EH (cell line): ENCODE data around the gene CCDC97.

Experiments
- DNase-seq: peaks from one replicate; pipeline ENCODE4 v3.0.0-alpha.2; 2015; ENCODE audit warnings: low read depth

CCDC97 gene

DNA sequence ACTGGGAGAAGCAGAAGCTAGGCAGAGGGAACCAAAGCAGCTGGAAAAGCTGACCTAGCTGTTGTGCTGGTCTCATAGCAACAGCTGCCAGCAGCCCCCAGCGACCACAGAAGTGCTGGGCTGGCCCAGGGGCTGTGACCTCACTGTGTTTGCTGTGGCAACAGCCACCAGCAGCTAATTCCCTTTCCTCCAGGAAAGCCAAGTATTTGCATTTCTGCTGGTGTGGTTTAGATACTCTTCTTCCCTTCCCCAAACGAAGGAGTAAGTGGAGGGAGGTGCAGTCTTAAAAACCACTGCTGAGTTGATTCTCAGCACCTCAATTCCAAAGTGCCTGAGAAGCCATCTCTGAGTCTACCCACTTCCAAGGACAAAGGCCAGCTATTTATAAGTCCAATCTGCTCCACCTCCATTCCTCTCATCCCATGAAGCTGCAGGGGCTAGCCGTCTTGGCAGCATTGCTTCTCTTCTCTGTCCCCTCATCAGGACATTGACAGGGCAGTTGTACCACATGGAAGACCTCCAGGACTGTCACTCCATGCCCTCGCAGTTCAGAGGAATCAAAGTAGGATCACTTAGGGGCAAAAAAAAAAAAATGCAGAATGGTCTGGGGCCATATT, 11.5 kb upstream of the CCDC97 start:
- DNase-seq, result peak; percentile 89

DNA sequence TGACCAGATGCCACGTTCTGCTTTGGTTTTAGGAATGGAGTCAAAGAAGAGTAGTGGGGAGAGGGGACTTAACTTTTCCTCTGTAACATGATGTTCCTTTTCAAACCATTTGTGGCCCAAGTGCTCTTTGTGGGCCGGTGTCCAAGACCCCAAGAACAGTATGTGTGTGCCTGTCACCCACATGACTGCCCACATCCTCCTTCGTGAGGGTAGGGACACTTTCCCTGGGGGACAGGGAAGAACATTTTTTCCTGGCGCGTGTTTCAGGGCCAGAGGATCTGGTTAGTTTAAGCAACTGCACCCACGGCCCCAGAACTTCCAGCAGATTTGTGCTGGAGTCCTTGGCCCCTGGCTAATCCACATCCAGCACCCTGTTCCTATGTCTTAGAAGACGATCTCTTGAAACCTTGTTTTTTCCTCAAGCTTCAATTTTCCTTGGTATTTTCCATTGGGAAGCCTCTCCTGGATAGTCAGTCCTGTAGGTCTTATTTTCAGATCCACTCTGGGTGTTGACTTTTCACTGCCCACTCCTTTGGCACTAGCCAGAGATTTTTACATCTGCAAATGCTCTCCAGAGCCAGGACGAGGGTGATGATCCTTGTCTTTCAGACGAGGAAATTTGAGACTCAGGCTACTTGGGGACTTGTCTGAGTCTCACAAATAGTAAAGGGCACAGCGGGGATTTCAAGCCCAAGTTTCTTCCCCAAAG, 10.8 kb upstream of the CCDC97 start:
- DNase-seq, result peak; percentile 25

DNA sequence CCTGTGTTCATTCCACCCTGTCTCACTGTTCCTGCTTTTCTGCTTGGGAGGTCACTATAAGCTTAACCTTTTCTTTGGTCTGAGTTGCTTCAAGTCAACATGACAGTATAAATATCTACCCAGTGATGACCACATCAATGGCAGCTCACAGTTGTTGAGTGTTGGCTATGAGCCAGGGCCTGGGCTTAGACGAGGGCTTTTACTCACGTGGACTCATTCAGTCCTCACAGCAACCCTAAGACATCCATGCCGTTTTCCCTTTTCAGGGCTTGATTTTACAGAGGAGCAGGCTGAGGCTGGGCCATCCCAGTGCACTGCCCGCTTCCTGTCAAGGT, 10.2 kb upstream of the CCDC97 start:
- peak; percentile 81 for DNase-seq

DNA sequence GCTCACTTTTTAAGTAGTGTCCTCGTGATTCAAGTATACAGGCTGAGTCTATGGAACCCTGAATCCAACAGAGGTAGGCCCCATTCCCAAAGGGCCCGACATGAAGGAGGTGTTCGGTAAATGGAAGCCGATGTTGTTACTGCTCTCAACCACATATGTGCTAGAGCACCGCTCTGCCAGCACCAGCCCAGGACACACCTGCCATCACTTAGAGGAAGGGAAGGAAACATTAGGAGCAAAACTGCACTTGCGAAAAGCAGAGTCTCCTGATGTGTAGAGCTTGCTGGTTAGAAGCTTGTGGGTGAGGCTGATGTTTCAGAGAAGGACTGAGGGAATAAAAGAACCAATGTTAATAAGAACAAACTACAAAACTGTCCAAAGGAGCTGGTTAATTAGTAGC, 9.4 kb upstream of the CCDC97 start:
- DNase-seq, result no peak

DNA sequence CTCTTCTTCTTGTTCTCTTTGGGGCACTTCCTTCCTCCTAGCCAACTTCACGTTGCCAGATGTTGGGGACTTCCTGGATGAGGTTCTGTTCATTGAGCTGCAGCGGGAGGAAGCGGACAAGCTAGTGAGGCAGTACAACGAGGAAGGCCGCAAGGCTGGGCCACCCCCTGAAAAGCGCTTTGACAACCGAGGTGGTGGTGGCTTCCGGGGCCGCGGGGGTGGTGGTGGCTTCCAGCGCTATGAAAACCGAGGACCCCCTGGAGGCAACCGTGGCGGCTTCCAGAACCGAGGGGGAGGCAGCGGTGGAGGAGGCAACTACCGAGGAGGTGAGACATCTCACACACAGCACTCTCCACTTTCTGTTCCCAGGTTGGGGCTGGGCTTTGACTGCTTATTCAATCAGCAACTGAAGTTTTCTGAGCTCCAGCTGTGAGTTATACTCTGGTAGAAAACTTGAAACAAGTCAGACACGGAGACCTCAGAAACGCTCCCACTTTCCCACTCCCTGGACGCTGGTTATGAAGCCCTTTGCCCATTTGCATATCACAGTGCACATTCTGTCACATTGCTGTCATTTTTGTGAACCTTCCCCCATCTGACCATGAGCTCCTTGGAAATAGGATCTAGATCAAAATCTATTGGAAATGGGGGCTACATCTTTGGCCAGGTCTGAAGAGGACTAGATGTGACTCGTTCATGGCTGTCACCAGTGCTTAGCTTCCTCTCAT, 7.2 kb upstream of the CCDC97 start:
- DNase-seq, result no peak

DNA sequence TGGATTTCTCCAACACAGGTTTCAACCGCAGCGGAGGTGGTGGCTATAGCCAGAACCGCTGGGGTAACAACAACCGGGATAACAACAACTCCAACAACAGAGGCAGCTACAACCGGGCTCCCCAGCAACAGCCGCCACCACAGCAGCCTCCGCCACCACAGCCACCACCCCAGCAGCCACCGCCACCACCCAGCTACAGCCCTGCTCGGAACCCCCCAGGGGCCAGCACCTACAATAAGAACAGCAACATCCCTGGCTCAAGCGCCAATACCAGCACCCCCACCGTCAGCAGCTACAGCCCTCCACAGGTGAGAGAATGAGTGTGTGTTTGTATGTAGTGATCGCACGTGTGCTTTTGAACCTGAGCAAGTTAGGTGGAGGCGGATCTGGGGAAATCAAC, 6.0 kb upstream of the CCDC97 start:
- no peak for DNase-seq

DNA sequence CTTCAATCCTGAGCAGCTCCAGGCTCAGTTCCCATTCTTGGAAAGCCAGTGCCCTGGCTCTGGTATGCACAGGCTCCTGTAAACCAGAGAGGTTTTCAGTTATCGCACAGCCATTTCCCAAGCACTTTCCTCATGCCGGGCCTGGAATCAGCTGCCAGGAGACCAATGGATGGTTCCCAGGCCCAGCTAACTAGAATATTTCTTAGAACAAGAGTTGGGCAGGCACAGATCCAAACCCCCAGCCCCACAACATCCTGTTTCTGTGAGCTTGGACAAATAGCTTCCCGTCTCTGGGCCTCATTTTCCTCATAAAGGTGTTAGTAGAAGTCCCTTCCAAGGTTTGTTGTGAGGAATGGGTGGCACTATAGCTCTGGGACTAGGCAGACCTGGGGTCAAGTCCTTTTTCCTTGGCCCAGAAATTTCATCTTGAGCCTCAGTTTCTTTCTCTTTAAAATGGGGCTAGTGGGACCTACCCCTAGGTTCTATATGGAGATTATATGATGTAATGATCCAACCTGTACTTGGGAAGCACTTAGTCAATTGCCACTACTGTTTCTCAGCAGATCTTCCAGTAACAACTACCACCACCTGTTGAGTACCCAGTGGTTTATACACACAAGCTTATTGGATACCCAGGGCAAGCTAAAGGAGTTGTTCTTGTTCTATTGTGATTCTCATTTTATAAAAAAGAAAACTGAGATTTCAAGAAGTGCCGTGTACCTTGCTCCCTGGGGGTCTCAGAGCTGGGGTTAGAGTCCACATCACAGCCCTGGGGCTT, 5.1 kb upstream of the CCDC97 start:
- DNase-seq, result no peak

DNA sequence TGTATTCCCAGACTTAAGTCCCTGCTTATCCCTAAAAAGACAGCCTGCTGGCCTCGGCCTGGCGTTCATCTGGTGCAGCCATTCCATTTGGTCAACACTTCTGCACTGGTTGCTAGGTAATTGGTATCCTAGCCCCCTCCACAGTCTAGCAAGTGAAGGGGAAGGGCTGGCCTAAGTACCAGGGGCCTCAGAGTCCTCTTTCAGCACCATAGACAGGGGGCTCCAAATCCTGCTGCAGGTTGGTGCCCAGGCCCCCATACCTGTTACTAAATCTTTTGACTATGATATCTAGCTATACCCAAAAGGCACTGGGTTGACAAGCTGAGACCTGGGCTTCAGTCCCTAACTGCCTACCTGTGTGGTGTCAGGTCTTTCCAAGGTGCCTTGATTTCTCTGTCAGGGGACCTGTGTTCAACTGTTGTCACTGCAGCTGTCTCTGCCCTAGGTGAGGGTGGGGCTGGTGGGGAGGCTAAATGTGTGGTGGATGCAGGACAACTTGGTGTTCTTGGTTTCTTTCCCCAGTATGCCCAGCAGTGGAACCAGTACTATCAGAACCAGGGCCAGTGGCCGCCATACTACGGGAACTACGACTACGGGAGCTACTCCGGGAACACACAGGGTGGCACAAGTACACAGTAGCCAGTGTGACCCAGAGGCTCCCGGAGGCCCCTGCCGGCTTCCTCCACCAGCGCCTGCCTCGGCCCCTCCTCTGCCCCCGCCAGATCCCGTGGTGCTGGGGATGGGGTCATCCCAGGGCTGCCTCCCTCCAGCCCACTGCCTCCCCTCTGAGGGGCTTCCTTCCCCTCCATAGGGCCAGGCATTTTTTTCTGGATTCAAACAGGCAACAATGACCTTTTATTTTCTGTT, 3.8 kb upstream of the CCDC97 start:
- no peak for DNase-seq

DNA sequence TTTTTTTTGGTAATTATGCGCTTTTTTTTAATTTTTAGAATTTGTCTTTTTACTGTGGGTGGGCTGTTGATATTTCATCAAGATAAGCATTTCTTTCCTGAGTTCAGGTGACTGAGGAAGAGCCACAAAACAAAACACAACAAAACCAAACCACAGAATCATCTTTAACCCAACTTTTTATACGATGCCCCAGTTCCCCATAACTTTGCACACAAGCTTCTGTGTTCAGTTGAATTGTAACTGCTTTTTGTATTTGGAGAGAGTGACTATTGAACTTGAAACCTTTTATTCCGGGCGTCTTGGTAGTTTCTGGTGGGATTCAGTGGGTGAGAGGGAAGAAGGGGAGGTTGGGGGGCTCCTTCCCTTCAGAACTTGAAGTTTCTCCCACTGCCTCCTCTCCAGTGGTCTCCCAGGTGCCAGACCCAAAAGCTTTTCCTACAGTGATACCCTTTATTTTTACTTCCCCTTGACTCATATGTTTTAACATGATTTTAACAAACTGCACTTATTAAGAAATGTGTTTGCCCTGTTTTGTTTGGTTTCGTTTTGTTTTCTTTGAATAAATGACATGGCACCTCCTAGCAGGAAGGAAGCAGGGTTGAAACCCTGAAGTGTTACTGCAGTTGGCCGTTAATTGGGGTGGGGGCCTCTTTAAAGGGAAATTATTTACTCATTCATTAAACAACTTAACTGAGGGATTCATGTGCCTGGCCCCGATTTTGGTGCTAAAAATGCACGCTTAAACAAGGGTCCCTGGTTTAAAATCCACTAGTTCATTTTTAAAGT, 2.7 kb upstream of the CCDC97 start:
- DNase-seq, result no peak

DNA sequence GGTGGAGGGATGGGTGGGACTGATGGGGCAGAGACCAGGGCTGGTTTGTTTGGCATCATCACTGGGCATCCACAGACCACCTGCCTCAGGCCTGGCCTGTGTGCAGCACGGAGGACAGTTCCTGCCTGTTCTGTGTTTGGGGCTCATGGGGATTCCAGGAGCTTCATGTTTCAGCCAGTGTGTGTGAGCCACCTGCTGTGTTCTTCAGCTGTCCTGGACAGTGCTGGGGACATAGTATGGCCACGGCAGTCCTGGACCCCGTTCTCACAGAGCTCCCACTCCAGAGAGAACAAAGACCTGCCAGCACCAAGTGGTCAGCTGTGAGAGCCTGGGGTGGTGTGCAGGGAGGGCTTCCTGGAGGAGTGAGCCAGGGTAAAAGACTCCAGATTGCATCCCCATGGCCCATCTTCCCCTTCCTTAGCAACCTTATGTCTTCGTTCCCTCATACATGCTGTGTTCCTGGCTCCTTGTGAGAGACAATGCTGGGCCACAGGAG, 2.0 kb upstream of the CCDC97 start:
- no peak for DNase-seq

DNA sequence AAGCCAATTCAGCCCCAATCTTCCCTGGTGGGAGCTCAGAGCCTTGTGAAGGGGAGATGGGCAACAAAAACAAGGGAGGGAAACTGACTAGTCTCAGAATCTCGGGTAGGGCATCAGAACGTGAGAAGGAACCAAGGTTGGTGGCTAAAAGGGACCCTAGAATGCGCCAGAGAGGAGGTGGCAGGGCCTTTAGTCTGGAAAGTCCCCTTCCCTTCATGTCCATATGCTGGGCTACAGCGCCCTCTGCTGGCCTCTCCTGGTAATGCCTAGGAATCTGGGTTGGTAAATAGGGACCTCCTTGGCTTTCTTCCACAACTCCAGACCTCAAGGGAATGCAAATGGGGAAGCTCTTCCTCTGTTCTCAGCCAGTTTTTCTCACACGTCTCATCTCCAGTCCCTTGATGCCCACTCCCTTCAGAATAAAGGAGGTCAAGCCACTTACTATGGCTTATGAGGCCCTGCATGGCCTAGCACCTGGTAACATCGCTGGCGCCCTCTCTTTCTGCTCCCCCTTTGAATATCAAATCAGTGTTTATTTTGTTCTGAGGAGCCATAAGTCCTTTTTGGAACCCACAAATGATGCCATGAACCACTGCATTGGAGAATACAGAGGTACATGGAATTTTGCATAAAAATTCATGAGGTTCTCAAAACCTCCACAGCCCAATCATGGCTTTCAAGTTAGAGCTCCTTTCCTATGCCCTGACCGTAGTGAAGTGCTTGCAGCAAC, 1.4 kb upstream of the CCDC97 start:
- peak; percentile 91 for DNase-seq

DNA sequence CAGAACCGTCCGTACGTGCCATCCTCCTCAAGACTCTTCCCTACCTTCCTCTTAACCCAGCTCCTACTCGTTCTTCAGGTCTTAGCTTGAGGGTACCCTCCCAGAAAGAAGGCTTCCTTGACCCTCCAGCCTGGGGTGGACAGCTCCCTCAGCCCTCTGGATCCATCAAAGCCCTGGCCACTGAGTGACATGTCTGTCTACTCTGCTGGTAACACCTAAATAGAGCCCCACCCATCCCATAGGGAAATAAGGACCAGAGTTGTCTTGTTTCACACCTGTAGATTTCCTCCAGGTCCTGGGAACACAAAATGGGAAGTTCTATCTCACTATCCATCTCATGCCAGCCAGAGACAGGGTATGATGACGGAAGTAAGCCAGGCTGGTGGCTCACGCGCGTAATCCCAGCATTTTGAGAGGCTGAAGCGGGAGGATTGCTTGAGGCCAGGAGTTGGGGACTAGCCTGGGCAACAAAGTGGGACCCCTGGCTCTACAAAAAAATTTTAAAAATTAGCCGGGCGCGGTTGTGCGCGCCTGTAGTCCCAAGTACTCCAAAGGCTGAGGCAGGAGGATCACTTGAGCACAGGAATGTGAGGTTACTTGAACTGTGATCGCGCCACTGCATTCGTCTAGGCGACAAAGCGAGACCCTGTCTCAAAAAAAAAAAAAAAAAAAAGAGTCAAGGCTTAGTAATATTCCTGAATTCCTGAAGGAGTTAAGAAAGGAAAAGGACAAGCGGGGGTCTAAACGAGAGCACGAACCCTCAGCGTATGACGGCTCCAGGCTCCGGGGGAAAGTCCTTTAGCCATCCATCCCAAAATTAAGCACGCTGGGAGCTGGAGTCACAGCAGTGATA, 566 bp upstream of the CCDC97 start:
- peak; percentile 20 for DNase-seq

DNA sequence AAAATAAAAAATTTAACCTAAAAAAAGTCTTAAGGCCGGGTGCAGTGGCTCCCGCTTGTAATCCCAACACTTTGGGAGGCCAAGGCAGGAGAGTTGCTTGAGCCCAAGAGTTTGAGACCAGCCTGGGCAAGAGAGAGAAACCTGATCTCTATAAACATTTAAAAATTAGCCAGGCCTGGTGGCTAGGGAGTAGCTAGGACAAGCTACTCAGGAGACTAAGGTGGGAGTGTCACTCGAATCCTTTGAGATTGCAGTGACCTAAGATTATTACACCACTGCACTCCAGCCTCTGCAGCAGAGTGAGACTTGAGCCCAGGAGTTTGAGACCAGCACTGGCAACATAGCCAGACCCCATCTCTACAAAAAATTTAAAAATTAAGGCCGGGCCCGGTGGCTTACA, 1.1 kb downstream of the CCDC97 start:
- DNase-seq, result peak; percentile 29

DNA sequence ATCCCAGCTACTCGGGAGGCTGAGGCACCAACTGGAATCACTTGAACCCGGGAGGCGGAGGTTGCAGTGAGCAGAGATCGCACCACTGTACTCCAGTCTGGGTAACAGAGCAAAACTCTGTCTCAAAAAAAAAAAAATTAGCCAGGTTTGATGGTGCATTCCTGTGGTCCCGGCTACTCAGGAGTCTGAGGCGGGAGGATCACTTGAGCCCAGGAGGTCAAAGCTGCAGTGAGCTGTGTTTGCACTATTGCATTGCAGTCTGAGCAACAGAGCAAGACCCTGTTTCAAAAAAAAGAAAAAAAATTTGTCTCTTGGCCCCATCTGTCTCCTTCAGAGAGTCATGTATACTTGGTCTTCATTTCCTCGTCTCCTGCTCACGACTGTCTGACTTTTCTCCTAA, 1.6 kb downstream of the CCDC97 start:
- peak; percentile 19 for DNase-seq

DNA sequence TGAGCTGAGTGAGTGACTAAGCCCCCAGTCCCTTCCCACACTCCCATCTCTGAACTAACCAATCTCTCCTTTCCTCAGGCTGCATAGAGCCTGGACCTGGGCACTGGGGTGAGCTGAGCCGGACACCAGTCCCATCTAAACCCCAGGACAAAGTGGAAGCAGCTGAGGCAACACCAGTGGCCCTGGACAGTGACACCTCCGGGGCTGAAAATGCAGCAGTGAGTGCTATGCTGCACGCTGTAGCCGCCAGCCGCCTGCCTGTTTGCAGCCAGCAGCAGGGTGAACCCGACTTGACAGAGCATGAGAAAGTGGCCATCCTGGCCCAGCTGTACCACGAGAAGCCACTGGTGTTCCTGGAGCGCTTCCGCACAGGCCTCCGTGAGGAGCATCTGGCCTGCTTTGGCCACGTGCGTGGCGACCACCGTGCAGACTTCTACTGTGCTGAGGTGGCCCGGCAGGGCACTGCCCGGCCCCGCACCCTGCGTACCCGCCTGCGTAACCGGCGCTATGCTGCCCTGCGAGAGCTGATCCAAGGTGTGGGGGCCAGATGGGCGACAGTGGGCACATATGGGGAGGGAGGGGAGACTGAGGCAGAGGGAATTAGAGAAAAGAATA, 6.4 kb downstream of the CCDC97 start:
- no peak for DNase-seq

DNA sequence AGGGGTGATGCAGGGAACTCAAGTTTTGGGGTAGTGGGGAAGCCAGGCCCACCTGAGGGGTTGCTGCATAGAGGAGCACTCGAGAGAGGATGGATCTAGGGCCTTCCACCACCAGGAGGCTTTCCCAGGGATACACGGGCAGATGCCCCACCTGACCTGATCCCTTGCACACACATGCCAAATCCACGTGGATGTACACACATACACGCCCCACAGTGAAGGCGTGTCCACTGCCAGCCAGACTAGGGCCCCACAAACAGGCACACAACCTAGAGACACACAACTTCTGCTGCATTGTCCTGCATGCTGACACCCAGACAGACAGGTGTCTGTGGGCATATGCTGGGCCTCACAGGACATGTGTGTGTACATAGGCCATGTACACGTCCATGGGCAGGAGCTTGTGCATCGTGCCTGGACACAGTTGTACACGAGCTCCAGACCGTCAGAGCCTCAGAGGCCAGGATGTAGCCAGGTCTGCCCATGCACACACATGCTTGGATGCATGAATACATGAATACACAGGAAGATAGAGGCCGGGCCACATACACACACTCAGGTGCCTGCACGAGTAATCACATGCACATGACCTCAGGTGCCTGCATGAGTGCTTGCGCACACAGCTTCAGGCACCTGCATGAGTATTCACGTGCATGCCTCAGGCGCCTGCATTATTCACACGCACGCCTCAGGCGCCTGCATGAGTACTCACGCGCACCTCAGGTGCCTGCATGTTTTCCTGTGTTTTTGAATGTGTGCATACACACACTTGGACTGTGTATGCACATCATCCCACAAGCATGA, 8.9 kb downstream of the CCDC97 start:
- DNase-seq, result no peak

DNA sequence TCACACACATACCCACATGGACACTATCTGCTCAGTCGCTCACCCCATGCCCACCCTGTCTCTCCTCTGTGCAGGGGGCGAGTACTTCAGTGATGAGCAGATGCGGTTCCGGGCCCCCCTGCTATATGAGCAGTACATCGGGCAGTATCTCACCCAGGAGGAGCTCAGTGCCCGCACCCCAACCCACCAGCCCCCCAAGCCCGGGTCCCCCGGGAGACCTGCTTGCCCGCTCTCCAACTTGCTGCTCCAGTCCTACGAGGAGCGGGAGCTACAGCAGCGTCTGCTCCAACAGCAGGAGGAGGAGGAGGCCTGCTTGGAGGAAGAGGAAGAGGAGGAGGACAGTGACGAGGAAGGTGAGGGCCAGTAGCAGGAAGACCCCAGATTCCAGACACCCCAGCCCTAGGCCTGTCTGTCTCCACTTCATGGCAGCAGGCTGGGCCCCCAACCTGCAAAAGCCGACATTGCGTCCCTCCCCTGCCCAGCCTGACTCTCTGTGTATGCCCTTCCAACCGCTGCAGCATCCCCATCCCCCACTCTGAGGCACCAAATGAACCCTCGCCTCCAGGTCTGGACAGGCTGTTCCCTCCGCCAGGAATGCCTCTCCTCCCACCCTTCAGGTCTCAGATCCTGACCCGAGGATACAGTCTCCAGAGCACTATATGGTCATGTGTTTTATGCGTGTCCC, 9.7 kb downstream of the CCDC97 start:
- DNase-seq, result peak; percentile 16
